HEK293 (cell line): ENCODE results near the gene NENF.
A peak's percentile ranks its signal among the peaks of the same experiment; 100 is the strongest.

Experiments
- BCL6B ChIP-seq: fragments of 450-650 bp; formaldehyde crosslinking; IDR thresholded peaks from 2 replicates; pipeline ENCODE4 v1.5.1; 2017; ENCODE audit warnings: missing biosample characterization, missing genetic modification characterization
- GLIS1 ChIP-seq: fragments of 450-650 bp; formaldehyde crosslinking; IDR thresholded peaks from 2 replicates; pipeline ENCODE4 v1.5.1; 2016; ENCODE audit warnings: missing biosample characterization, missing genetic modification characterization
- KLF10 ChIP-seq: fragments of 450-650 bp; IDR thresholded peaks from 2 replicates; pipeline ENCODE4 v1.5.1; 2018; ENCODE audit warnings: missing biosample characterization, mild to moderate bottlenecking, missing genetic modification characterization
- KLF9 ChIP-seq: fragments of 450-650 bp; formaldehyde crosslinking; IDR thresholded peaks from 2 replicates; pipeline ENCODE4 v1.5.1; 2016; ENCODE audit warnings: missing biosample characterization, missing genetic modification characterization, low read depth
- SCRT2 ChIP-seq: fragments of 450-650 bp; formaldehyde crosslinking; IDR thresholded peaks from 2 replicates; pipeline ENCODE4 v1.5.1; 2016; ENCODE audit warnings: missing biosample characterization, missing genetic modification characterization
- ZBTB21 ChIP-seq: fragments of 450-650 bp; formaldehyde crosslinking; IDR thresholded peaks from 2 replicates; pipeline ENCODE4 v1.5.1; 2017; ENCODE audit warnings: missing biosample characterization, missing genetic modification characterization
- ZNF16 ChIP-seq: fragments of 450-650 bp; formaldehyde crosslinking; IDR thresholded peaks from 2 replicates; pipeline ENCODE4 v1.5.1; 2016; ENCODE audit warnings: low read depth, missing biosample characterization, missing genetic modification characterization
- ZNF324 ChIP-seq: fragments of 450-650 bp; formaldehyde crosslinking; IDR thresholded peaks from 2 replicates; pipeline ENCODE4 v1.5.1; 2016; ENCODE audit warnings: missing biosample characterization, missing genetic modification characterization
- ZNF37A ChIP-seq: fragments of 450-650 bp; IDR thresholded peaks from 2 replicates; pipeline ENCODE4 v1.5.1; 2018; ENCODE audit warnings: missing biosample characterization, missing genetic modification characterization
- ZNF518A ChIP-seq: fragments of 450-650 bp; formaldehyde crosslinking; conservative IDR thresholded peaks from 2 replicates; pipeline ENCODE4 v1.5.1; 2016; ENCODE audit warnings: low read depth, missing biosample characterization, missing genetic modification characterization
- ZNF629 ChIP-seq: fragments of 450-650 bp; formaldehyde crosslinking; IDR thresholded peaks from 2 replicates; pipeline ENCODE4 v1.5.1; 2017; ENCODE audit warnings: missing biosample characterization, missing genetic modification characterization
- TF ChIP-seq, protein P1 (sequence below): fragments of 450-650 bp; formaldehyde crosslinking; IDR thresholded peaks from 2 replicates; pipeline ENCODE4 v1.5.1; 2017; ENCODE audit warnings: missing biosample characterization, missing genetic modification characterization
- TF ChIP-seq, protein P2 (sequence below): fragments of 450-650 bp; formaldehyde crosslinking; IDR thresholded peaks from 2 replicates; pipeline ENCODE4 v1.5.1; 2016; ENCODE audit warnings: missing biosample characterization, missing genetic modification characterization
- TF ChIP-seq, protein P3 (sequence below): fragments of 450-650 bp; formaldehyde crosslinking; IDR thresholded peaks from 2 replicates; pipeline ENCODE4 v1.5.1; 2016; ENCODE audit warnings: missing biosample characterization, missing genetic modification characterization
- TF ChIP-seq, protein P4 (sequence below): fragments of 450-650 bp; formaldehyde crosslinking; IDR thresholded peaks from 2 replicates; pipeline ENCODE4 v1.5.1; 2017; ENCODE audit warnings: missing biosample characterization, missing genetic modification characterization
- TF ChIP-seq, protein P5 (sequence below): fragments of 450-650 bp; formaldehyde crosslinking; IDR thresholded peaks from 2 replicates; pipeline ENCODE4 v1.5.1; 2016; ENCODE audit warnings: missing biosample characterization, missing genetic modification characterization
- TF ChIP-seq, protein P6 (sequence below): fragments of 450-650 bp; formaldehyde crosslinking; IDR thresholded peaks from 2 replicates; pipeline ENCODE4 v1.5.1; 2016; ENCODE audit warnings: missing biosample characterization, missing genetic modification characterization

Gene NENF

GRCh38 chr1:212488436-212489283, 55.9 kb downstream of the NENF start (continued):
- TF ChIP-seq, protein P1, sequence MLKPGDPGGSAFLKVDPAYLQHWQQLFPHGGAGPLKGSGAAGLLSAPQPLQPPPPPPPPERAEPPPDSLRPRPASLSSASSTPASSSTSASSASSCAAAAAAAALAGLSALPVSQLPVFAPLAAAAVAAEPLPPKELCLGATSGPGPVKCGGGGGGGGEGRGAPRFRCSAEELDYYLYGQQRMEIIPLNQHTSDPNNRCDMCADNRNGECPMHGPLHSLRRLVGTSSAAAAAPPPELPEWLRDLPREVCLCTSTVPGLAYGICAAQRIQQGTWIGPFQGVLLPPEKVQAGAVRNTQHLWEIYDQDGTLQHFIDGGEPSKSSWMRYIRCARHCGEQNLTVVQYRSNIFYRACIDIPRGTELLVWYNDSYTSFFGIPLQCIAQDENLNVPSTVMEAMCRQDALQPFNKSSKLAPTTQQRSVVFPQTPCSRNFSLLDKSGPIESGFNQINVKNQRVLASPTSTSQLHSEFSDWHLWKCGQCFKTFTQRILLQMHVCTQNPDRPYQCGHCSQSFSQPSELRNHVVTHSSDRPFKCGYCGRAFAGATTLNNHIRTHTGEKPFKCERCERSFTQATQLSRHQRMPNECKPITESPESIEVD (tag by site-specific recombination): no peak
- TF ChIP-seq SCRT2 (tag by site-specific recombination) (peak; percentile 33; the same call in 1 of the 2 replicates), ZNF629 (tag by site-specific recombination) (peak; percentile 96), ZNF518A (tag by site-specific recombination) (peak; percentile 68), ZNF324 (tag by site-specific recombination) (peak; percentile 81), BCL6B (peak; percentile 73), ZBTB21 (tag by site-specific recombination) (peak; percentile 97), ZNF37A (tag by site-specific recombination) (no peak), KLF9 (tag by site-specific recombination) (no peak), ZNF16 (tag by site-specific recombination) (no peak), KLF10 (tag by site-specific recombination) (peak; percentile 79), GLIS1 (tag by site-specific recombination) (peak; percentile 77)
- TF ChIP-seq, protein P2, sequence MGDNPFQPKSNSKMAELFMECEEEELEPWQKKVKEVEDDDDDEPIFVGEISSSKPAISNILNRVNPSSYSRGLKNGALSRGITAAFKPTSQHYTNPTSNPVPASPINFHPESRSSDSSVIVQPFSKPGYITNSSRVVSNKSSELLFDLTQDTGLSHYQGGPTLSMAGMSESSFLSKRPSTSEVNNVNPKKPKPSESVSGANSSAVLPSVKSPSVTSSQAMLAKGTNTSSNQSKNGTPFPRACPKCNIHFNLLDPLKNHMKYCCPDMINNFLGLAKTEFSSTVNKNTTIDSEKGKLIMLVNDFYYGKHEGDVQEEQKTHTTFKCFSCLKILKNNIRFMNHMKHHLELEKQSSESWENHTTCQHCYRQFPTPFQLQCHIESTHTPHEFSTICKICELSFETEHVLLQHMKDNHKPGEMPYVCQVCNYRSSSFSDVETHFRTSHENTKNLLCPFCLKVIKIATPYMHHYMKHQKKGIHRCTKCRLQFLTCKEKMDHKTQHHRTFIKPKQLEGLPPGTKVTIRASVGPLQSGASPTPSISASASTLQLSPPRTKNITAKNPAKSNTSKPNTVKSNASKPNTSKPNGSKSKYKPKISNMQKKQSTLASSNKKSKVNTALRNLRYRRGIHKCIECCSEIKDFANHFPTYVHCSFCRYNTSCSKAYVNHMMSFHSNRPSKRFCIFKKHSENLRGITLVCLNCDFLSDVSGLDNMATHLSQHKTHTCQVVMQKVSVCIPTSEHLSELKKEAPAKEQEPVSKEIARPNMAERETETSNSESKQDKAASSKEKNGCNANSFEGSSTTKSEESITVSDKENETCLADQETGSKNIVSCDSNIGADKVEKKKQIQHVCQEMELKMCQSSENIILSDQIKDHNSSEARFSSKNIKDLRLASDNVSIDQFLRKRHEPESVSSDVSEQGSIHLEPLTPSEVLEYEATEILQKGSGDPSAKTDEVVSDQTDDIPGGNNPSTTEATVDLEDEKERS (tag by site-specific recombination): no peak
- TF ChIP-seq, protein P3, sequence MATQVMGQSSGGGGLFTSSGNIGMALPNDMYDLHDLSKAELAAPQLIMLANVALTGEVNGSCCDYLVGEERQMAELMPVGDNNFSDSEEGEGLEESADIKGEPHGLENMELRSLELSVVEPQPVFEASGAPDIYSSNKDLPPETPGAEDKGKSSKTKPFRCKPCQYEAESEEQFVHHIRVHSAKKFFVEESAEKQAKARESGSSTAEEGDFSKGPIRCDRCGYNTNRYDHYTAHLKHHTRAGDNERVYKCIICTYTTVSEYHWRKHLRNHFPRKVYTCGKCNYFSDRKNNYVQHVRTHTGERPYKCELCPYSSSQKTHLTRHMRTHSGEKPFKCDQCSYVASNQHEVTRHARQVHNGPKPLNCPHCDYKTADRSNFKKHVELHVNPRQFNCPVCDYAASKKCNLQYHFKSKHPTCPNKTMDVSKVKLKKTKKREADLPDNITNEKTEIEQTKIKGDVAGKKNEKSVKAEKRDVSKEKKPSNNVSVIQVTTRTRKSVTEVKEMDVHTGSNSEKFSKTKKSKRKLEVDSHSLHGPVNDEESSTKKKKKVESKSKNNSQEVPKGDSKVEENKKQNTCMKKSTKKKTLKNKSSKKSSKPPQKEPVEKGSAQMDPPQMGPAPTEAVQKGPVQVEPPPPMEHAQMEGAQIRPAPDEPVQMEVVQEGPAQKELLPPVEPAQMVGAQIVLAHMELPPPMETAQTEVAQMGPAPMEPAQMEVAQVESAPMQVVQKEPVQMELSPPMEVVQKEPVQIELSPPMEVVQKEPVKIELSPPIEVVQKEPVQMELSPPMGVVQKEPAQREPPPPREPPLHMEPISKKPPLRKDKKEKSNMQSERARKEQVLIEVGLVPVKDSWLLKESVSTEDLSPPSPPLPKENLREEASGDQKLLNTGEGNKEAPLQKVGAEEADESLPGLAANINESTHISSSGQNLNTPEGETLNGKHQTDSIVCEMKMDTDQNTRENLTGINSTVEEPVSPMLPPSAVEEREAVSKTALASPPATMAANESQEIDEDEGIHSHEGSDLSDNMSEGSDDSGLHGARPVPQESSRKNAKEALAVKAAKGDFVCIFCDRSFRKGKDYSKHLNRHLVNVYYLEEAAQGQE (tag by site-specific recombination): peak; percentile 16; the same call in 1 of the 2 replicates
- TF ChIP-seq, protein P4, sequence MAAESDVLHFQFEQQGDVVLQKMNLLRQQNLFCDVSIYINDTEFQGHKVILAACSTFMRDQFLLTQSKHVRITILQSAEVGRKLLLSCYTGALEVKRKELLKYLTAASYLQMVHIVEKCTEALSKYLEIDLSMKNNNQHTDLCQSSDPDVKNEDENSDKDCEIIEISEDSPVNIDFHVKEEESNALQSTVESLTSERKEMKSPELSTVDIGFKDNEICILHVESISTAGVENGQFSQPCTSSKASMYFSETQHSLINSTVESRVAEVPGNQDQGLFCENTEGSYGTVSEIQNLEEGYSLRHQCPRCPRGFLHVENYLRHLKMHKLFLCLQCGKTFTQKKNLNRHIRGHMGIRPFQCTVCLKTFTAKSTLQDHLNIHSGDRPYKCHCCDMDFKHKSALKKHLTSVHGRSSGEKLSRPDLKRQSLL (tag by site-specific recombination): 0 out of 2 replicates have a peak, but pooled peaks have one; percentile 3
- TF ChIP-seq, protein P5, sequence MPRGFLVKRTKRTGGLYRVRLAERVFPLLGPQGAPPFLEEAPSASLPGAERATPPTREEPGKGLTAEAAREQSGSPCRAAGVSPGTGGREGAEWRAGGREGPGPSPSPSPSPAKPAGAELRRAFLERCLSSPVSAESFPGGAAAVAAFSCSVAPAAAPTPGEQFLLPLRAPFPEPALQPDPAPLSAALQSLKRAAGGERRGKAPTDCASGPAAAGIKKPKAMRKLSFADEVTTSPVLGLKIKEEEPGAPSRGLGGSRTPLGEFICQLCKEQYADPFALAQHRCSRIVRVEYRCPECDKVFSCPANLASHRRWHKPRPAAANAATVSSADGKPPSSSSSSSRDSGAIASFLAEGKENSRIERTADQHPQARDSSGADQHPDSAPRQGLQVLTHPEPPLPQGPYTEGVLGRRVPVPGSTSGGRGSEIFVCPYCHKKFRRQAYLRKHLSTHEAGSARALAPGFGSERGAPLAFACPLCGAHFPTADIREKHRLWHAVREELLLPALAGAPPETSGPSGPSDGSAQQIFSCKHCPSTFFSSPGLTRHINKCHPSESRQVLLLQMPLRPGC (tag by site-specific recombination): peak; percentile 57; the same call in 1 of the 2 replicates
- TF ChIP-seq, protein P6, sequence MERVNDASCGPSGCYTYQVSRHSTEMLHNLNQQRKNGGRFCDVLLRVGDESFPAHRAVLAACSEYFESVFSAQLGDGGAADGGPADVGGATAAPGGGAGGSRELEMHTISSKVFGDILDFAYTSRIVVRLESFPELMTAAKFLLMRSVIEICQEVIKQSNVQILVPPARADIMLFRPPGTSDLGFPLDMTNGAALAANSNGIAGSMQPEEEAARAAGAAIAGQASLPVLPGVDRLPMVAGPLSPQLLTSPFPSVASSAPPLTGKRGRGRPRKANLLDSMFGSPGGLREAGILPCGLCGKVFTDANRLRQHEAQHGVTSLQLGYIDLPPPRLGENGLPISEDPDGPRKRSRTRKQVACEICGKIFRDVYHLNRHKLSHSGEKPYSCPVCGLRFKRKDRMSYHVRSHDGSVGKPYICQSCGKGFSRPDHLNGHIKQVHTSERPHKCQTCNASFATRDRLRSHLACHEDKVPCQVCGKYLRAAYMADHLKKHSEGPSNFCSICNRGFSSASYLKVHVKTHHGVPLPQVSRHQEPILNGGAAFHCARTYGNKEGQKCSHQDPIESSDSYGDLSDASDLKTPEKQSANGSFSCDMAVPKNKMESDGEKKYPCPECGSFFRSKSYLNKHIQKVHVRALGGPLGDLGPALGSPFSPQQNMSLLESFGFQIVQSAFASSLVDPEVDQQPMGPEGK (tag by site-specific recombination): peak; percentile 75
